ENCODE results near the gene FARS2. TPM values are rescaled to one million over a fixed set of nuclear protein-coding genes. Genes with fewer than 3 reads are reported as not detected.
A peak's percentile ranks its signal among the peaks of the same experiment; 100 is the strongest.

FARS2 gene
- polyA plus RNA-seq, 1 donor from 2014 or later, result 32.8 TPM

DNA sequence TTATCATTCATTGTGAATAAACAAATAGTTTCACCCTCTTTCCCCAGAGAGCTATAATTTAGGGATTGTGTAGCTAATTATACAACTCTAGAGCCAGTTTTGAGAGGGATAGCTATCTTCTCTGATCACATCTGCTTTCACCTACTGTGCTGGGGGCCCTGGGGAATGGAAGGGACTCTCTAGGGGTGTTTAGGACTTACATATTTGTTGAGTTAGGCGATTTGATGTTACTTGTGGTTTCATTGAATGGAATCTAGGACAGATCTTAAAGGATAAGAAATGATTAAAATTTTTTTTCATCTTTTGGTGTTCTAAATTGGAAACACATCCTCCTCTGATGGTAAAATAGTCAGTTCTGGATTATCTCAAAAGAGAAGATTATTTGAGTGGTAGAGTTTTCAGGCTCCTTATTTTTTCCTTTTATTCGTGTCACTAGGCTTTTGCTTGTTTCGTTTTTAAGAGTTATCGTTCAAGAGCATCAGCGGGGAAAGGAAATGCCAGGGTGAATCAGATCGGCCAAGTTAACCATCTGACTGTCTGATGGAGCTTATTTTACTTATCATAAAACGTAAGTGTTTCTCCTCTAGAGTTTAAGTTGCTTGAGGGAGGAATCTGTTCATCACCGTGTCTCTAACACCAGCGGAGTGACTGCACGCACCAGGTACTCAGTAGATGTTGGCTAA, 236.7 kb downstream of the FARS2 start:
- Mint-ChIP-seq H3K9me3 (peaks cover 0 to 1% (median 0%) of the 10 kb centered on the region in 3 donors), H3K27ac (no peak overlapping the region), H3K27me3 (no peaks in the 10 kb centered on the region), H3K4me1 (peaks cover 0 to 2% (median 2%) of the 10 kb centered on the region in 3 donors), H3K36me3 (peaks cover 5% of the 10 kb centered on the region), H3K4me3 (no peak overlapping the region)

DNA sequence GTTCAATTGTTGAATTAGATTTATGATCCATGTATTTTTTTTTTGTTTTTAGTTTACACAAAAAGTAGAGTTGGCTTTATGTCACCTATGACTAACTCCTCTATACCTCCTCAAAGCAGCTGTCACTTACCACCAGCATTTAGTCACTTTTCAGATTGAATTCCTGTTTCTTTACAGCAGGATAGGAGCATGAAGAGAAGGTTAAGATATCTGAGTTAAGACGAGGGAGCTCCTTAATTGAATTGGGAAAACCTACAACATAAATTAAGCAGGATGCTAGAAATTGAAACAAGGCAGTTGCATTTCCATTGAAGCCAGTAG, 237.2 kb downstream of the FARS2 start:
- Mint-ChIP-seq H3K27ac (no peak overlapping the region), H3K4me3 (no peak overlapping the region), H3K27me3 (no peaks in the 10 kb centered on the region), H3K36me3 (peaks cover 5% of the 10 kb centered on the region), H3K9me3 (peaks cover 0 to 1% (median 0%) of the 10 kb centered on the region in 3 donors), H3K4me1 (peaks cover 0 to 2% (median 2%) of the 10 kb centered on the region in 3 donors)

DNA sequence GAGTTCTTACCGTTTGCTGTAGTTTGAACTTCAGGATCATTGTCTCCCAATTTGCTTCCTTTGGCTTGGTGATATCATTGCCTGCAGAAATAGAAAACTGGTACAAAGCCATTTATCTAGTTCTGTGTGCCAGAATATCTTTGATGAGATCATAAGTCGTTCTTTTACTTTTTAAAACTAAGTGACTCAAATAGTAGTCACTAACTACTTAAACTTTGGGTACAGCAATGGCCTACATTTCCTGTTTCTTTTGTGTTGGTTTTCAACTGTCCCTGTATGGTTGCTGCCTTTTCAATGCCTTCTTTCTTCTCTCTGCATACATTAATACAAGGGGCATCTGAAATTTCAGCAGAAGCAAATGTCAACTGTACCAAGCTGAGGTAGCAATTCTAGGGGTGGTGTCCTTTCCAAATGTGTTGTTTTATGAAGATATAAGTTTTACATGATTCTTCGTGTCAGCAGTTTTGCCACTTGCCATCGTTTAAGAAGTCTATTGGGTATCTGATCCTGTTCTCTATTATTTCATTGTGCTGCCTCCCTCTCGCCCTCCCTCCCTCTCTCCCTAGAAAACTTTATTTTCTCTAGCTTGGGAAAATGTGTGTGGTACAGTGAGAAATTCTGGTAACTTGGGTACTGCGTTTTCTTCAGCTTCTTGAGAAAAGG, 238.5 kb downstream of the FARS2 start:
- no peak overlapping the region for H3K27ac Mint-ChIP-seq
- no peaks in the 10 kb centered on the region for H3K27me3 Mint-ChIP-seq
- H3K9me3 Mint-ChIP-seq, result peaks cover 0 to 1% (median 0%) of the 10 kb centered on the region in 3 donors
- peaks cover 5% of the 10 kb centered on the region for H3K36me3 Mint-ChIP-seq
- peaks cover 0 to 2% (median 2%) of the 10 kb centered on the region in 3 donors for H3K4me1 Mint-ChIP-seq
- H3K4me3 Mint-ChIP-seq, result no peak overlapping the region

DNA sequence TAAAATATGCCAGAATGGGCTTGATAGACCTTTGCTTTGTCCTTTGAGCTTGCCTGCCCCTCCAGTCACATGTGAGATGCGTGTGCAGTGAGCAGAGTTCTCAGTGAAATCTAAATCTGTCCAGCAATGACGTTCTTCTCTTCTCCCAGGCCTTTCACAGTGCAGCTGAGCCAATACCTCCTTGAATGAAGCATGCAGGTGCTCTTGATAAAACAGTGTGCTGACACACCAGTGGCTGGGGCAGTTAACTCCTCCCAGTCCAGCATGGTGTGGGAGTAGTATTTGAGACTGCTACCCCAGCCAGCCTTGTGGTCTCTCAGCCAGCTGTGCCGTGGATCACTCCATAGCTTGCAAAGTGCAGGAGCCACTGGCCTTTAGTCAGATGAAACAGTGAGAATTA, 240.5 kb downstream of the FARS2 start:
- peaks cover 10 to 18% (median 15%) of the 10 kb centered on the region in 3 donors for H3K4me1 Mint-ChIP-seq

DNA sequence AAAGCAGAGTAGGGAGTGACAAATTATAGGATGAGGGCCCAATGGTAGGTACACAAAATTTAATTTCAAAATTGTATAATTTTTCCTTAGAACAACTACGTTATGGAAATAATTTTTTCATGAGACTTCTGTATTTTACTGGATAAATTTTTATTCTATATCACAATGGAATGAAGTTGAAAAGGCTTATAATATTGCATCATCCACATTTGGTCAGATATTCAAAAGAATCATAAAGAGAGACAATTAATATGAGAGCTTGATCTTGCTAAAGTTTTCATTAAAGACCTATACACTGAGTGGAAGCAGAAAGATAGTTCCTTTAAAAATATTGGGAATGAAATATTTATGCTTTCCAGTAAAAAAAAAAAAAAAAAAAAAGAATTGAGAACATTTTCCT, 242.8 kb downstream of the FARS2 start:
- H3K27me3 Mint-ChIP-seq, result no peaks in the 10 kb centered on the region
- peaks cover 4% of the 10 kb centered on the region for H3K36me3 Mint-ChIP-seq
- no peak overlapping the region for H3K4me3 Mint-ChIP-seq
- no peak overlapping the region for H3K27ac Mint-ChIP-seq
- peaks cover 0 to 1% (median 0%) of the 10 kb centered on the region in 3 donors for H3K9me3 Mint-ChIP-seq
- H3K4me1 Mint-ChIP-seq, result peaks cover 22 to 32% (median 24%) of the 10 kb centered on the region in 3 donors

More for the DNA sequence above, 240.5 kb downstream of the FARS2 start:
- H3K9me3 Mint-ChIP-seq, result peaks cover 0 to 1% (median 0%) of the 10 kb centered on the region in 3 donors
- H3K4me3 Mint-ChIP-seq, result no peak overlapping the region
- H3K27me3 Mint-ChIP-seq, result no peaks in the 10 kb centered on the region
- no peak overlapping the region for H3K27ac Mint-ChIP-seq
- peaks cover 3% of the 10 kb centered on the region for H3K36me3 Mint-ChIP-seq

DNA sequence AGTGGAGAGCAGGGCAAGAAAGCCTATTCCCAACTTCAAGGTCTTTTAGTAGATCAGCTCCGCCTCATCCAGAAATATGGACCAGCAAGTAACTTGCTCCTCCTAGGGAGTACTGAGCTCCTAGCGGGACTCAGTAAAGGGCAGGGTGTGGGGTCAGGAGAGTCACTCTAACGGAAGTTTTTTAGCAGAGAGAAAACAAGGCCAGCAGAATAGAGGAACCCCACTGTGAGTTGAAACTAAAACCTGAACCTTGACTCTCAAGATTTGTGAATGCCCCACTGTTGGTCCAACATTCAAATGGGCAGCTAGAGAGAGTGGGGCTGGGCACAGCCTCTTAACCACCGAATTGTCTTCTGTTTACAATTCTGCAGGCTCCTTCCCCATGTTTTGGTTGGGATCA, 244.8 kb downstream of the FARS2 start:
- H3K27ac Mint-ChIP-seq, result peak overlapping the region; percentile 79 to 93 (median 91)
- H3K4me1 Mint-ChIP-seq, result peaks cover 24 to 30% (median 25%) of the 10 kb centered on the region in 3 donors
- no peaks in the 10 kb centered on the region for H3K27me3 Mint-ChIP-seq
- peak overlapping the region; percentile 31 to 91 (median 62) for H3K4me3 Mint-ChIP-seq
- H3K9me3 Mint-ChIP-seq, result no peaks in the 10 kb centered on the region
- peaks cover 12% of the 10 kb centered on the region for H3K36me3 Mint-ChIP-seq

DNA sequence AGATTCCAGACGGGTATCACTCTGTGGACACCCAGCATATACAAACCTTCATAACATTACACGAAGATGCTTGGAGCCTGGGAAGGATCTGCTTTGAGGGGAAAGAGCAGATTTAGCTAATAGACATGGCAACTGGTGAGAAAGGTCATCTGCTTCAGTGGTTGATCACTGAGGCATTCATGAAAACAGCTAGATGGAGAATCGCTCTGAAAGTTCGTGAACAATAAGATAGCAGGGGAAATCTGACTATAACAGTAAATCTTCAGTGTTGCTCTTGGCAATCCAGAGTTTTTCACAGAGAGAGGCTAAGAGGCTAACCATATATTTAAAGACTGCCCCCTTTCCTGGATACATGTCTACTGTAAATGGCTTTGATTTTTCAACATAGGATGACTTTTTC, 245.3 kb downstream of the FARS2 start:
- Mint-ChIP-seq H3K27me3 (no peaks in the 10 kb centered on the region), H3K9me3 (no peaks in the 10 kb centered on the region), H3K4me3 (peak overlapping the region; percentile 31 to 91 (median 62)), H3K27ac (peak overlapping the region; percentile 79 to 93 (median 91)), H3K36me3 (peaks cover 13% of the 10 kb centered on the region), H3K4me1 (peaks cover 24 to 30% (median 25%) of the 10 kb centered on the region in 3 donors)

DNA sequence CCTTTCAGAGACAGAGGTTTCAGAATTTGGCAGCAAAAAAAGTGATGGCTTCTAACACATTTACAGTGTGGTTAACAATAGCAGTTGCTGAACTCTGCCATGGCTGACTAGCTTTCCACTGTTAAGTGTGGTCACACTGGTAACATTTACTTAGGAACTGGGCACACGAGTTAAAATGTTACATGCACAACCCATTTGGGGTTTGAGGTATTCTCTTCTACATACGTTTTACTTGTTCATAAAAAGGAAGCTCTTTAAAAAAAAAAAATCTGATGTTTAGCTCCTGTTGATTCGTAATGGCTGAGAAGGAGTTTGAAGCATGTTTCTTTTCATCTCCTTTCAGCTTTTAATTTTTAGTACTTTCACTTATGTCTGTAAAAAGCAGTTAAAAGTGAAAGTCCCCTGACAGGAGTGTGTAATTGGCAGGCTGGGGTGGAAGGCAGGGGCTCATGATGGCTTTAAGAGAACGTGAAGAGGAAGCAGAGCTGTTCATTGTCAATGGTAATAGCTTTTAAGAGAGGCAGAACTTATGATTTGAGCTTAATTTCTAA, 245.9 kb downstream of the FARS2 start:
- peak overlapping the region; percentile 79 to 93 (median 91) for H3K27ac Mint-ChIP-seq
- no peaks in the 10 kb centered on the region for H3K9me3 Mint-ChIP-seq
- peaks cover 24 to 30% (median 25%) of the 10 kb centered on the region in 3 donors for H3K4me1 Mint-ChIP-seq
- peaks cover 10% of the 10 kb centered on the region for H3K36me3 Mint-ChIP-seq
- peak overlapping the region; percentile 34 to 91 (median 71) for H3K4me3 Mint-ChIP-seq
- no peaks in the 10 kb centered on the region for H3K27me3 Mint-ChIP-seq

DNA sequence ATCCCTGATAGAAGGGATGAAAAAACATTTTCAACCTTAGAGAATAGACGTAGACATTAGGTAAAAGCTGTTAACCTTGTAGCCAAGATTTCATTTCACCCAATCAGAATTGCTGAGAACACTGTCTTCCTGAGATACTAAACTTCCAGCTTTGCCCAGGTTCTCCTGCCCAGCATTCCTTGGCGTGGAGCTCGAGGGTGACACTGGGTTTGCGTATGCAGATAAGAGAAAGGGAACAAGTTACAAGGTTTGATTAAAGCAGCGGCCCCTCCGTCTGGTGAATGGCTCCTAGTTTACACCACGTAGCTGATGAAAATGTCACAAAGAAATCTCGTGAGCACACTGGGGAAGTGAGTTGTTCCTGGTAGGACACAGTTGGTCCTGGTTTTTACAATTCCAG, 247.8 kb downstream of the FARS2 start:
- H3K4me3 Mint-ChIP-seq, result no peak overlapping the region
- peak overlapping the region in 1 of 3 donors; percentile 62 for H3K27ac Mint-ChIP-seq
- peaks cover 10% of the 10 kb centered on the region for H3K36me3 Mint-ChIP-seq
- no peaks in the 10 kb centered on the region for H3K27me3 Mint-ChIP-seq
- no peaks in the 10 kb centered on the region for H3K9me3 Mint-ChIP-seq
- H3K4me1 Mint-ChIP-seq, result peaks cover 24 to 31% (median 30%) of the 10 kb centered on the region in 3 donors

DNA sequence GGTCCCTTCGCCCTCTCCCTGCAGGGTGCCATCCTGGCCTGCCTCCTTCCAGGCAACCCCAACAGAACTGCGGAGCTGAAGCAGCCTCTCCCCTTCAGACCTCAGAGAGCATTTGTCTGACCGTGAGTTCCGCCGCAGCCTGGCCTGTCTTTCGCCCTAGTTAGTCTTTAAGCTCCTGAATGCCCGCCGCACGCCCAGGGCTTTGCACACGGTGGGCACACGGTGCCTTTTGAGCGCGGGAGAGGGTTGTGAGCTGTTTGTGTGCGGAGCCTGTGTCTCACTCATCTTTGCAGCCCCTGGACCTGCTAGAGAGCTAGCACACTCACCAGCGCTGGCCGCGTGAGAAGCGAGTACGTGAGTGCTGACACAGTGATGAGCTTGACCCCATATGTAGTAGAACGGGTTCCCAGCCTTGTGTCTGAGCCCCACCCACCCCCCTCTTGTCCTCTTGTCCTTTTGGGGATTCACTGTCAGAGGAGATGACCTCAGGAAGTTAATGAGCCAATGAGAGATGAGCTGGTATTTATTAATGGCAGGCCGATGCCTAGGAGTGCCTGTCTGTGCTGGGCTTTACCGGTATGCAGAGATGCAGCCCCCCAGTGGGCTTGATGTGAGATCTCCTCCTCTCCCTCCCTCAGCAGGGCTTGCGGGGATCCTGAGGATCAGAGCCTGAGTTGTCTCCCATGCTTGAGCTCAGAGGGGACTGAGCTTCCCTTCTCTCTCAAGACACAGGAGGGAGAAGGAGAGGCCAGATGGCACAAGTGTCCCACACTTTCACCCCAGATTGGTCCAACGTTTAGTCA, 249.2 kb downstream of the FARS2 start:
- Mint-ChIP-seq H3K27me3 (no peaks in the 10 kb centered on the region), H3K9me3 (no peaks in the 10 kb centered on the region), H3K36me3 (peaks cover 10% of the 10 kb centered on the region), H3K27ac (no peak overlapping the region), H3K4me3 (no peak overlapping the region), H3K4me1 (peaks cover 24 to 31% (median 26%) of the 10 kb centered on the region in 3 donors)

DNA sequence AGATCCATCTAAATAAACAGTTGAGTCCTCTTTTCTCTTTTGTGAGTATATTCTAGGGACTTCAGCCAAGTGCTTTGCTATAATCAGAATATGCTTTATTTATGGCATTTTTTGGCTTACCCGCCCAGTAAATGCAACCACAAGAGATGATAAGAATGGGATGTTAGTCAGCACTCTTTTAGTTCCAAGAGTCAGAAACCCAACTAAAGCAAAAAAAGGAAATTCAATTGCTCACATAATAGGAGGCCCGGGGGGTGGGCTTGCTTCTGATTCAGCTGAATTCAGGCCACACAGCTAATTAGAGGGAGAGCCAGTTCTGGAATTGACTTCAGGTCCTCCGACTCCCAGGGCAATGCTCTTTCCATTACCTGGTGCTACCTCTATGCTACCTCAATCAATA, 250.6 kb downstream of the FARS2 start:
- Mint-ChIP-seq H3K9me3 (no peaks in the 10 kb centered on the region), H3K27me3 (no peaks in the 10 kb centered on the region), H3K4me1 (peaks cover 18 to 23% (median 22%) of the 10 kb centered on the region in 3 donors), H3K4me3 (no peak overlapping the region), H3K36me3 (peaks cover 12% of the 10 kb centered on the region), H3K27ac (no peak overlapping the region)

DNA sequence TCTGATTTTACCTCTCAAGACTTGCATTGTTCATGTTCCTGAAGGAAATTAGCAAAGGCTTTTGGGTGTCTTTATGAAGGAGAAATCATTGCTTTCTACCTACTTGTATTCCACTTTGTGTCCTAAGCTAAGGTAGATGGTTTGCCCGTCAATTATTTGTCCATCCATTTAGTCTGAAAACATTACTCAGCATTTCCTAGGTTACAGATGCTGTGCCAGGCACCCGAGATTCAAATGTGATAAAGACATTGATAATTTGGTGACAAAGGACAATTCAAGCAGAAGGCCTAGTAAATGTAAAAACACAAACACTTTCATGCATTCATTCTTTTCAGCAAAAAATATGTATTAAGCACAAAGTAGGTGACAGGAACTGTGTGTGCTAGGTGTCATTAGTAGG, 251.1 kb downstream of the FARS2 start:
- Mint-ChIP-seq H3K4me1 (peaks cover 14 to 19% (median 18%) of the 10 kb centered on the region in 3 donors), H3K9me3 (no peaks in the 10 kb centered on the region)

DNA sequence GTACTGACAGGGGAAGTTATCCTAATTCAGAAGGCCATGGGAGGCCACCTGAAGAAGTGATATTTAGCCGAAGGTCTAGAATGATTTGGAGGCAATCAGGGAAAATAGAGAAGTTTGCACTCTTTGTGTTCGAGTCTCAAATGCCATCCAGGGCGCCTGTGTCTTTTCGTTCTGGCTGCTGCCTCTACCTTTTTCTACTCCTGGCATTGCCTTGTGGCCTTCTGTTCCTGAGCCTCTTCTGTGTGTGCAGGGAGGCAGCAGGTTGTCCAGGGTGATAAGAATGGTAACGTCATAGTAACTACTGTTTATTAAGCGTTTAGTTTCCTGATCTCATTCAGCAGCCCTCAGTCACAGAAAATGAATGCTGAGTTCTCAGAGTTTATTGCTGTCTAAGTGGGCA, 252.1 kb downstream of the FARS2 start:
- peaks cover 14 to 21% (median 17%) of the 10 kb centered on the region in 3 donors for H3K4me1 Mint-ChIP-seq
- H3K9me3 Mint-ChIP-seq, result no peaks in the 10 kb centered on the region
- H3K27me3 Mint-ChIP-seq, result no peaks in the 10 kb centered on the region
- peaks cover 10% of the 10 kb centered on the region for H3K36me3 Mint-ChIP-seq
- no peak overlapping the region for H3K27ac Mint-ChIP-seq
- H3K4me3 Mint-ChIP-seq, result no peak overlapping the region

More for the DNA sequence above, 251.1 kb downstream of the FARS2 start:
- Mint-ChIP-seq H3K27me3 (no peaks in the 10 kb centered on the region), H3K4me3 (no peak overlapping the region), H3K27ac (no peak overlapping the region), H3K36me3 (peaks cover 12% of the 10 kb centered on the region)

DNA sequence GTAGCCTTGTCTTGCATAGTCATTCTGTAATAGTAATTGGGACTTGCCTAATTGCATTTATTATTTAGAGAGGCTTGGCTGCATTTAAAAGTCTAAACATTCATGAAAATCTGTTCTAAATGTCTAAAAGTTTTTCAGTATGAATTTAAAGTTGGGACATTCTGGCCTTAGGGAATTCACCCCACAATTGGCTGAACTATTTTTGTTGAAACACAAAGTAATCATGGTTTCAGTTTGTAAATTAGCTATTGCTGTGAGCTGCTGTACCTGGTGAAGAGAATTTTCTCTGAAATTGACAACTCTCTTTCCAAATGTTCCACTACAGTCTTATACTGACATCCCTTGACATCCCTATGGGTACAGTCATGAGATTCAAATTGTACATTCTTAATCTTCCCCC, 253.0 kb downstream of the FARS2 start:
- Mint-ChIP-seq H3K27ac (no peak overlapping the region), H3K4me3 (no peak overlapping the region), H3K27me3 (no peaks in the 10 kb centered on the region), H3K36me3 (peaks cover 12% of the 10 kb centered on the region), H3K9me3 (no peaks in the 10 kb centered on the region), H3K4me1 (peaks cover 17 to 25% (median 21%) of the 10 kb centered on the region in 3 donors)

DNA sequence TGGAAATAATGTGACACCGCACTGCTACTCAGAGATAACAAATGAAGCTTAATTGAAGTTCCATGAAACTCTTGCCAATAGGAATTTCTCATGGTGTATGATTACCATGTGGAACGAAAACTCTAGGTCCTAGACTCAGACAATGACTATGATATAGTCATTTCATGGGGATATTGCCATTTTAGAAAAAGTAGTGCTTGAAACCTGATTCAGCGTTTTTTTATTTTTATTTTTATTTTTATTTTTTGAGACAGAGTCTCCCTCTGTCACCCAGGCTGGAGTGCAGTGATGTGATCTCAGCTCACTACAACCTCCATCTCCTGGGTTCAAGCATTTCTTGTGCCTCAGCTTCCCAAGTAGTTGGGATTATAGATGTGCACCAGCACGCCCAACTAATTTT, 253.9 kb downstream of the FARS2 start:
- Mint-ChIP-seq H3K4me3 (no peak overlapping the region), H3K9me3 (no peaks in the 10 kb centered on the region), H3K36me3 (peaks cover 8% of the 10 kb centered on the region), H3K4me1 (peaks cover 17 to 25% (median 22%) of the 10 kb centered on the region in 3 donors), H3K27me3 (no peaks in the 10 kb centered on the region), H3K27ac (no peak overlapping the region)
